DOHH2 (cell line): ENCODE data around the gene MDFI.

Source experiments
- EZH2phosphoT487 ChIP-seq: fragments of 200-600 bp; sonication (generic); IDR thresholded peaks from 2 replicates; pipeline ENCODE4 v1.6.1; 2017; ENCODE audit warnings: borderline replicate concordance, mild to moderate bottlenecking, antibody characterized with exemption, low read length, moderate library complexity, mixed read lengths
- TF ChIP-seq, protein P1 (sequence below): fragments of 200-600 bp; sonication (generic); IDR thresholded peaks from one replicate; pipeline ENCODE4 v1.5.1; 2014; ENCODE audit warnings: antibody characterized with exemption, mild to moderate bottlenecking, low read depth, low read length; ENCODE audit not compliant: poor library complexity, severe bottlenecking

DNA sequence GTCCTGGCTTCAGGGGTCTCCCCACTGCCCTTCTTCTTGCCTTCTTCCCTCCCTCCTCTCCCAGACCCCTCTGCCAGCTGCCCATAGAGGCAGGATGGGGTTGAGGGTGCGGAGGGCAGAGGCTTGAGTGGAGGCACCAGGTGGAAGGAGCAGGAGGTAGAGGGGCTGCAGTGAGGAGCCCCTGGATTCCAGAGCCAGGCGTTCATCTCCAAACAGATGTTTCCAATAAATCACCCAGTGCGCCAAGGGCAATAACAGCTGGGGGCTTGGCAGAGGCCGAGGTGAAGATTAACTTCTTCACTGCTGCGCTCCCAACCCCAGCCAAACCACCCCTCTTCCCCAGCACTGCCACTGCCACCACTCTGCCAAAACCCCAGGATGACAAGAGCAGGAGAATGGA is 10.7 kb downstream of the MDFI start:
- TF ChIP-seq, protein P1, sequence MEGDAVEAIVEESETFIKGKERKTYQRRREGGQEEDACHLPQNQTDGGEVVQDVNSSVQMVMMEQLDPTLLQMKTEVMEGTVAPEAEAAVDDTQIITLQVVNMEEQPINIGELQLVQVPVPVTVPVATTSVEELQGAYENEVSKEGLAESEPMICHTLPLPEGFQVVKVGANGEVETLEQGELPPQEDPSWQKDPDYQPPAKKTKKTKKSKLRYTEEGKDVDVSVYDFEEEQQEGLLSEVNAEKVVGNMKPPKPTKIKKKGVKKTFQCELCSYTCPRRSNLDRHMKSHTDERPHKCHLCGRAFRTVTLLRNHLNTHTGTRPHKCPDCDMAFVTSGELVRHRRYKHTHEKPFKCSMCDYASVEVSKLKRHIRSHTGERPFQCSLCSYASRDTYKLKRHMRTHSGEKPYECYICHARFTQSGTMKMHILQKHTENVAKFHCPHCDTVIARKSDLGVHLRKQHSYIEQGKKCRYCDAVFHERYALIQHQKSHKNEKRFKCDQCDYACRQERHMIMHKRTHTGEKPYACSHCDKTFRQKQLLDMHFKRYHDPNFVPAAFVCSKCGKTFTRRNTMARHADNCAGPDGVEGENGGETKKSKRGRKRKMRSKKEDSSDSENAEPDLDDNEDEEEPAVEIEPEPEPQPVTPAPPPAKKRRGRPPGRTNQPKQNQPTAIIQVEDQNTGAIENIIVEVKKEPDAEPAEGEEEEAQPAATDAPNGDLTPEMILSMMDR, result no peak
- no peak for TF ChIP-seq EZH2phosphoT487
